ENCODE measurements around the gene PCDHA1.
"Not testable (repeated sequence)": the region's sequence is repeated elsewhere in the genome, so short reads cannot be mapped to it uniquely, and the experiment has no call there.

The PCDHA1 gene

DNA sequence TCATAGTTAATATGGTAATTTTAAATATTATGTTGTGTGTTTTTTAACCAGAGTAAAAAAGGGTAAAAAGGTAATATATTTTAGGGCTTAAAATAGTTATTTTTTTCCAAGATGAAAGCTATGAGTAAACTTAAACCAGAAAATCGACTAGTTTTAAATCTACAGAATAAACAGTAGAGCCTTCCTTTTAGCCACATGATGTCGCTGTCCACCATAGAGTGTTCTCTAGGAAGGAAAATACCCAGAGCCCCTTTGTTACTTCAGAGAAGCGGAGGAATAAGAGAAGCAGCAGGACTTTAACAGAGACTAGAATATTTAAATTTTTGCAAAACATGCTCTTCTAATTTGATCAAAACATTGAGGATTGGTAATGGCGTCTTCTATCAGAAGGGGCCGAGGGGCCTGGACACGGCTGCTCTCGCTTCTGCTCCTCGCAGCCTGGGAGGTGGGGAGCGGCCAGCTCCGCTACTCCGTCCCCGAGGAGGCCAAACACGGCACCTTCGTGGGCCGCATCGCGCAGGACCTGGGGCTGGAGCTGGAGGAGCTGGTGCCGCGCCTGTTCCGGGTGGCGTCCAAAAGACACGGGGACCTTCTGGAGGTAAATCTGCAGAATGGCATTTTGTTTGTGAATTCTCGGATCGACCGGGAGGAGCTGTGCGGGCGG, 8.8 kb downstream of the PCDHA1 start, which contains the start of gene PCDHA2:
PCDHA2 (plus strand) TSS at position 258 of the 664 bp plus-strand sequence.
- Histone ChIP-seq H3K27me3 (ENCODE audit: insufficient read depth, low read length, poor library complexity) (peaks cover 3% of the 10 kb centered on the region), H3K9ac (ENCODE audit: low read depth, low read length) (no peak within 1 kb of the TSS), H3K27ac (ENCODE audit: low read length) (no peak within 1 kb of the TSS), H3K9me3 (ENCODE audit: insufficient read depth, low read length, severe bottlenecking) (no peaks in the 10 kb centered on the region), H3K4me2 (ENCODE audit: insufficient read depth, low read length) (no peak within 1 kb of the TSS), H3K4me3 (ENCODE audit: low read depth in 1 of 2, low read length in 2 of 2) (no peak within 1 kb of the TSS), H3K4me1 (ENCODE audit: insufficient read depth, low read length) (no peaks in the 10 kb centered on the region), H3K79me2 (ENCODE audit: insufficient read depth, low read length) (no peaks in the 10 kb centered on the region), H2AFZ (ENCODE audit: low read depth, low read length) (no peak within 1 kb of the TSS), H4K20me1 (ENCODE audit: insufficient read depth, low read length) (no peaks in the 10 kb centered on the region), H3K36me3 (ENCODE audit: insufficient read depth, low read length) (no peaks in the 10 kb centered on the region)
- TF ChIP-seq, protein P1, sequence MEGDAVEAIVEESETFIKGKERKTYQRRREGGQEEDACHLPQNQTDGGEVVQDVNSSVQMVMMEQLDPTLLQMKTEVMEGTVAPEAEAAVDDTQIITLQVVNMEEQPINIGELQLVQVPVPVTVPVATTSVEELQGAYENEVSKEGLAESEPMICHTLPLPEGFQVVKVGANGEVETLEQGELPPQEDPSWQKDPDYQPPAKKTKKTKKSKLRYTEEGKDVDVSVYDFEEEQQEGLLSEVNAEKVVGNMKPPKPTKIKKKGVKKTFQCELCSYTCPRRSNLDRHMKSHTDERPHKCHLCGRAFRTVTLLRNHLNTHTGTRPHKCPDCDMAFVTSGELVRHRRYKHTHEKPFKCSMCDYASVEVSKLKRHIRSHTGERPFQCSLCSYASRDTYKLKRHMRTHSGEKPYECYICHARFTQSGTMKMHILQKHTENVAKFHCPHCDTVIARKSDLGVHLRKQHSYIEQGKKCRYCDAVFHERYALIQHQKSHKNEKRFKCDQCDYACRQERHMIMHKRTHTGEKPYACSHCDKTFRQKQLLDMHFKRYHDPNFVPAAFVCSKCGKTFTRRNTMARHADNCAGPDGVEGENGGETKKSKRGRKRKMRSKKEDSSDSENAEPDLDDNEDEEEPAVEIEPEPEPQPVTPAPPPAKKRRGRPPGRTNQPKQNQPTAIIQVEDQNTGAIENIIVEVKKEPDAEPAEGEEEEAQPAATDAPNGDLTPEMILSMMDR (IDR thresholded peaks at IDR 0.05; ENCODE audit: borderline replicate concordance, extremely low read depth, low read length, poor library complexity, severe bottlenecking): peak; percentile 30
- no peak for TF ChIP-seq EZH2 (IDR thresholded peaks at IDR 0.05; ENCODE audit: borderline replicate concordance, low read depth, low read length, severe bottlenecking)
- DNase-seq (no peak), ATAC-seq (ENCODE audit: insufficient read depth, low read depth) (no peak)

DNA sequence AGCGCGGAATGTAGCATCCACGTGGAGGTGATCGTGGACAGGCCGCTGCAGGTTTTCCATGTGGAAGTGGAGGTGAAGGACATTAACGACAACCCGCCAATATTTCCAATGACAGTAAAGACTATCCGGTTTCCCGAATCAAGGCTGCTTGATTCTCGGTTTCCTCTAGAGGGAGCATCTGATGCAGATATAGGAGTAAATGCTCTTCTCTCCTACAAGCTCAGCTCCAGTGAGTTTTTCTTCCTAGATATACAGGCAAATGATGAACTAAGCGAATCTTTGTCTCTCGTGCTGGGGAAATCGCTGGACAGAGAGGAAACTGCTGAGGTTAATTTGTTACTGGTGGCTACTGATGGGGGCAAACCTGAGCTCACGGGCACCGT, 9.3 kb downstream of the PCDHA1 start:
- Histone ChIP-seq H3K79me2 (ENCODE audit: insufficient read depth, low read length) (no peaks in the 10 kb centered on the region), H4K20me1 (ENCODE audit: insufficient read depth, low read length) (no peaks in the 10 kb centered on the region), H3K4me2 (ENCODE audit: insufficient read depth, low read length) (no peak overlapping the region), H3K4me1 (ENCODE audit: insufficient read depth, low read length) (no peaks in the 10 kb centered on the region), H3K9ac (ENCODE audit: low read depth, low read length) (no peak overlapping the region), H3K4me3 (ENCODE audit: low read depth in 1 of 2, low read length in 2 of 2) (no peak overlapping the region), H3K9me3 (ENCODE audit: insufficient read depth, low read length, severe bottlenecking) (no peaks in the 10 kb centered on the region), H3K36me3 (ENCODE audit: insufficient read depth, low read length) (no peaks in the 10 kb centered on the region), H2AFZ (ENCODE audit: low read depth, low read length) (no peak overlapping the region), H3K27me3 (ENCODE audit: insufficient read depth, low read length, poor library complexity) (peaks cover 3% of the 10 kb centered on the region), H3K27ac (ENCODE audit: low read length) (no peak overlapping the region)
- no peak for ATAC-seq (ENCODE audit: insufficient read depth, low read depth)
- TF ChIP-seq, protein P1 (IDR thresholded peaks at IDR 0.05; ENCODE audit: borderline replicate concordance, extremely low read depth, low read length, poor library complexity, severe bottlenecking): peak; percentile 37
- no peak for TF ChIP-seq EZH2 (IDR thresholded peaks at IDR 0.05; ENCODE audit: borderline replicate concordance, low read depth, low read length, severe bottlenecking)
- DNase-seq: no peak

DNA sequence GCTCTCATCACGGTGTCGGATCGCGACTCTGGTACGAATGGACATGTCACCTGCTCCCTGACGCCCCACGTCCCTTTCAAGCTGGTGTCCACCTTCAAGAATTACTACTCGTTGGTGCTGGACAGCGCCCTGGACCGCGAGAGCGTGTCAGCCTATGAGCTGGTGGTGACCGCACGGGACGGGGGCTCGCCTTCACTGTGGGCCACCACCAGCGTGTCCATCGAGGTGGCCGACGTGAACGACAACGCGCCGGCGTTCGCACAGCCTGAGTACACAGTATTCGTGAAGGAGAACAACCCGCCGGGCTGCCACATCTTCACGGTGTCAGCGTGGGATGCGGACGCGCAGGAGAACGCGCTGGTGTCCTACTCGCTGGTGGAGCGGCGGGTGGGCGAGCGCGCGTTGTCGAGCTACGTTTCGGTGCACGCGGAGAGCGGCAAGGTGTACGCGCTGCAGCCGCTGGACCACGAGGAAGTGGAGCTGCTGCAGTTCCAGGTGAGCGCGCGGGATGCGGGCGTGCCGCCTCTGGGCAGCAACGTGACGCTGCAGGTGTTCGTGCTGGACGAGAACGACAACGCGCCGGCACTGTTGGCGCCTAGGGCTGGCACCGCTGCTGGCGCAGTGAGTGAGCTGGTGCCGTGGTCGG, 10.3 kb downstream of the PCDHA1 start:
- not testable (repeated sequence) for ATAC-seq (ENCODE audit: insufficient read depth, low read depth)

DNA sequence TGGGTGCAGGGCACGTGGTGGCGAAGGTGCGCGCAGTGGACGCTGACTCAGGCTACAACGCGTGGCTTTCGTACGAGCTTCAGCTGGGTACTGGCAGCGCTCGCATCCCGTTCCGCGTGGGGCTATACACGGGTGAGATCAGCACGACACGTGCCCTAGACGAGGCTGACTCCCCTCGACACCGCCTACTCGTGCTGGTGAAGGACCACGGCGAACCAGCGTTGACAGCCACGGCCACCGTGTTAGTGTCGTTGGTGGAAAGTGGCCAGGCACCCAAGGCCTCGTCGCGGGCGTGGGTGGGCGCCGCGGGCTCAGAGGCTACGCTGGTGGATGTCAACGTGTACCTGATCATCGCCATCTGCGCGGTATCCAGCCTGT, 10.8 kb downstream of the PCDHA1 start:
- Histone ChIP-seq H3K79me2 (ENCODE audit: insufficient read depth, low read length) (no peaks in the 10 kb centered on the region), H3K4me2 (ENCODE audit: insufficient read depth, low read length) (no peak overlapping the region), H3K9ac (ENCODE audit: low read depth, low read length) (no peak overlapping the region), H3K36me3 (ENCODE audit: insufficient read depth, low read length) (no peaks in the 10 kb centered on the region), H2AFZ (ENCODE audit: low read depth, low read length) (no peak overlapping the region), H3K4me3 (ENCODE audit: low read depth in 1 of 2, low read length in 2 of 2) (no peak overlapping the region), H3K9me3 (ENCODE audit: insufficient read depth, low read length, severe bottlenecking) (no peaks in the 10 kb centered on the region), H4K20me1 (ENCODE audit: insufficient read depth, low read length) (no peaks in the 10 kb centered on the region), H3K4me1 (ENCODE audit: insufficient read depth, low read length) (no peaks in the 10 kb centered on the region), H3K27ac (ENCODE audit: low read length) (no peak overlapping the region), H3K27me3 (ENCODE audit: insufficient read depth, low read length, poor library complexity) (peaks cover 3% of the 10 kb centered on the region)
- DNase-seq (no peak), ATAC-seq (ENCODE audit: insufficient read depth, low read depth) (no peak)
- TF ChIP-seq EZH2 (IDR thresholded peaks at IDR 0.05; ENCODE audit: borderline replicate concordance, low read depth, low read length, severe bottlenecking): no peak
- TF ChIP-seq, protein P1 (IDR thresholded peaks at IDR 0.05; ENCODE audit: borderline replicate concordance, extremely low read depth, low read length, poor library complexity, severe bottlenecking): no peak

More for the DNA sequence above, 10.3 kb downstream of the PCDHA1 start:
- not testable (repeated sequence) for H3K27ac ChIP-seq (ENCODE audit: low read length); H4K20me1 ChIP-seq (ENCODE audit: insufficient read depth, low read length); H3K4me3 ChIP-seq (ENCODE audit: low read depth in 1 of 2, low read length in 2 of 2); DNase-seq; H3K9ac ChIP-seq (ENCODE audit: low read depth, low read length); H3K9me3 ChIP-seq (ENCODE audit: insufficient read depth, low read length, severe bottlenecking); H2AFZ ChIP-seq (ENCODE audit: low read depth, low read length); H3K4me1 ChIP-seq (ENCODE audit: insufficient read depth, low read length); H3K36me3 ChIP-seq (ENCODE audit: insufficient read depth, low read length); H3K79me2 ChIP-seq (ENCODE audit: insufficient read depth, low read length); H3K27me3 ChIP-seq (ENCODE audit: insufficient read depth, low read length, poor library complexity); H3K4me2 ChIP-seq (ENCODE audit: insufficient read depth, low read length)

All from DND-41 (cell line).